ENCODE measurements around the gene RTTN.

Gene RTTN

GRCh38 chr18:69992776-69993175 is 212.7 kb downstream of the RTTN start:
- no peak for TF ChIP-seq CTCF (IDR thresholded peaks at IDR 0.05; ENCODE audit: low read depth, low read length, missing control alignments)
- in situ Hi-C loops (cut with HindIII; ENCODE audit: low pct_ligation_motif_present, low sequenced_read_pairs), result no loop called here

GRCh38 chr18:69987870-69988269 is 217.6 kb downstream of the RTTN start:
- no peak for TF ChIP-seq CTCF (IDR thresholded peaks at IDR 0.05; ENCODE audit: low read depth, low read length, missing control alignments)
- Histone ChIP-seq H3K4me3 (ENCODE audit: low read depth, low read length) (no peak overlapping the region), H3K27ac (no peak overlapping the region), H3K36me3 (replicated peaks) (no peaks in the 10 kb centered on the region), H3K27me3 (replicated peaks) (no peaks in the 10 kb centered on the region)
- no peak for DNase-seq
- in situ Hi-C loops (cut with HindIII; ENCODE audit: low pct_ligation_motif_present, low sequenced_read_pairs), result no loop called here

More at GRCh38 chr18:69992776-69993175, 212.7 kb downstream of the RTTN start:
- H3K27me3 ChIP-seq (replicated peaks), result no peaks in the 10 kb centered on the region
- no peak overlapping the region for H3K27ac ChIP-seq
- no peaks in the 10 kb centered on the region for H3K36me3 ChIP-seq (replicated peaks)
- DNase-seq, result peak; percentile 74
- no peak overlapping the region for H3K4me3 ChIP-seq (ENCODE audit: low read depth, low read length)

GRCh38 chr18:69985239-69985638 is 220.2 kb downstream of the RTTN start:
- no peaks in the 10 kb centered on the region for H3K36me3 ChIP-seq (replicated peaks)
- no peak for TF ChIP-seq CTCF (IDR thresholded peaks at IDR 0.05; ENCODE audit: low read depth, low read length, missing control alignments)

GRCh38 chr18:69982417-69982816 is 223.1 kb downstream of the RTTN start:
- DNase-seq, result no peak
- in situ Hi-C loops (cut with HindIII; ENCODE audit: low pct_ligation_motif_present, low sequenced_read_pairs), result no loop called here
- TF ChIP-seq CTCF (IDR thresholded peaks at IDR 0.05; ENCODE audit: low read depth, low read length, missing control alignments), result no peak
- Histone ChIP-seq H3K4me3 (ENCODE audit: low read depth, low read length) (no peak overlapping the region), H3K36me3 (replicated peaks) (no peaks in the 10 kb centered on the region), H3K27ac (no peak overlapping the region), H3K27me3 (replicated peaks) (no peaks in the 10 kb centered on the region)

More at GRCh38 chr18:69985239-69985638, 220.2 kb downstream of the RTTN start:
- no peaks in the 10 kb centered on the region for H3K27me3 ChIP-seq (replicated peaks)
- no peak for DNase-seq
- no peak overlapping the region for H3K4me3 ChIP-seq (ENCODE audit: low read depth, low read length)
- no peak overlapping the region for H3K27ac ChIP-seq
- in situ Hi-C loops (cut with HindIII; ENCODE audit: low pct_ligation_motif_present, low sequenced_read_pairs), result no loop called here

- Histone ChIP-seq H3K36me3 (replicated peaks) (no peaks in the 10 kb centered on the region), H3K27me3 (replicated peaks) (no peaks in the 10 kb centered on the region), H3K4me3 (ENCODE audit: low read depth, low read length) (no peak overlapping the region), H3K27ac (no peak overlapping the region)
- in situ Hi-C loops (cut with HindIII; ENCODE audit: low pct_ligation_motif_present, low sequenced_read_pairs), result no loop called here
- no peak for TF ChIP-seq CTCF (IDR thresholded peaks at IDR 0.05; ENCODE audit: low read depth, low read length, missing control alignments)
- no peak for DNase-seq
These were observed 223.5 kb downstream of the RTTN start for GRCh38 chr18:69981948-69982347.
